Adrenal gland (tissue), 12 donors: Measurements from ENCODE around the gene SLC18A2. TPM values are rescaled to one million over a fixed set of nuclear protein-coding genes. Genes with fewer than 3 reads are reported as not detected.

Experiments used
- DNase-seq, 7 donors: peaks; one replicate each; pipeline ENCODE4 v3.0.0-alpha.2; 2019 to 2020
- H3K27ac ChIP-seq, 5 donors: fragments of 200-600 bp; sonication (generic) in 4 of 5; 1 replicate in 3 of 5; 2 replicates in 2 of 5; pipeline versions ENCODE4 v1.5.1 to v1.8.0; 2016 to 2020; ENCODE audit warnings: mild to moderate bottlenecking in 1 of 5
- H3K27me3 ChIP-seq: fragments of 200-600 bp; 2 replicates; pipeline ENCODE4 v1.8.0; 2021
- H3K36me3 ChIP-seq, 2 donors: fragments of 200-600 bp; replicated peaks in 1 of 2; 1 replicate in 1 of 2; 2 replicates in 1 of 2; pipeline versions ENCODE4 v1.5.1 to v1.8.0; 2018 to 2022
- H3K4me1 ChIP-seq, 2 donors: fragments of 200-600 bp; replicated peaks in 1 of 2; 1 replicate in 1 of 2; 2 replicates in 1 of 2; pipeline versions ENCODE4 v1.5.1 to v1.8.0; 2018 to 2021
- H3K4me3 ChIP-seq, 4 donors: fragments of 200-600 bp; sonication (generic) in 3 of 4; one replicate each; pipeline ENCODE4 v1.5.1; 2016 to 2018
- H3K9me3 ChIP-seq, 3 donors: fragments of 200-600 bp; sonication (generic) in 1 of 3; replicated peaks in 1 of 3; 1 replicate in 2 of 3; 2 replicates in 1 of 3; pipeline versions ENCODE4 v1.5.1 to v1.8.0; 2016 to 2021
- POLR2A ChIP-seq, 2 donors: fragments of 450-650 bp; IDR thresholded peaks; one replicate each; pipeline ENCODE4 v1.6.1; 2017; ENCODE audit warnings: antibody characterized with exemption in 2 of 2, mild to moderate bottlenecking in 2 of 2, moderate library complexity in 1 of 2
- WGBS, 4 donors: extraction: QIAGEN DNeasy Blood & Tissue Kit in 2 of 4; methylation state at CpG; one replicate each; pipeline versions ENCODE4 v1.1.5 to v1.1.7; 2013 to 2017; 5-methylcytosine and 5-hydroxymethylcytosine counted together
- intact Hi-C, 2 donors: fragments of 100-400 bp; cut with DNase I; formaldehyde crosslinking; loops; one replicate each; pipeline versions ENCODE4 v1.14.1 to v1.15.0; 2022 to 2023
- polyA plus RNA-seq, 3 donors: library from polyadenylated mRNA; stranded (reverse); fragments of 200-250 nt in 2 of 3; fragments of 350-450 nt in 1 of 3; fragmentation: Illumina TruSeq in 1 of 3; extraction: RNeasy Lipid Tissue Mini Kit (QIAGEN cat#74804) in 1 of 3; gene quantifications; one replicate each; pipeline ENCODE4 v1.2.3, GENCODE V29; 2013 to 2014
- total RNA-seq, 9 donors: library from RNA; depleted of rRNA in 4 of 9; stranded (reverse); fragments of >200 nt in 4 of 9; fragments of 120-200 nt in 1 of 9; fragmentation: NEBNext Ultra II Directional in 1 of 9; extraction: Animal tissue kit (Norgen Biotek cat#: 25700) in 1 of 9; gene quantifications; one replicate each; pipeline versions ENCODE4 v1.1.0 to v1.2.4, GENCODE V29; 2013 to 2023
- TF ChIP-seq, protein P1 (sequence below), 6 experiments: fragments of 450-650 bp in 4 of 6; fragments of 200-600 bp in 2 of 6; sonication (generic) in 1 of 6; IDR thresholded peaks; 1 replicate in 5 of 6; 2 replicates in 1 of 6; pipeline versions ENCODE4 v1.5.1 to v1.8.0; 2016 to 2021; ENCODE audit warnings: antibody characterized with exemption in 6 of 6, mild to moderate bottlenecking in 2 of 6, moderate library complexity in 1 of 6
- donor health status: healthy with polysubstance abuse.
- donor health status: Bipolar disorder and iron deficiency.
- donor health status: DM: yes; HTN: yes; CAD: no.
- donor health status: DM: no; HTN: no; CAD: no.
- donor health status: DM: no; HTN: no; CAD: no.
- donor health status: DM: yes; HTN: yes; CAD: no.

The SLC18A2 gene
- total and polyA plus RNA-seq, 12 donors, result 0.04 to 16.6 (median 4.2) TPM; not detected in 2

GRCh38 chr10:117237401-117237991, 3.4 kb upstream of the SLC18A2 start:
- WGBS, 4 donors, result 71 to 80% (median 76%) methylated on average over 5 of the region's 5 CpGs
- intact Hi-C loops, result no loop called here
- no peak for DNase-seq
- Histone ChIP-seq H3K9me3 (no peaks in the 10 kb centered on the region), H3K36me3 (no peaks in the 10 kb centered on the region), H3K4me3 (no peak overlapping the region), H3K27me3 (peaks cover 23% of the 10 kb centered on the region), H3K4me1 (peaks cover 4 to 5% of the 10 kb centered on the region in 2 donors), H3K27ac (no peak overlapping the region)
- no peak for TF ChIP-seq POLR2A (IDR thresholded peaks at IDR 0.05)
- TF ChIP-seq, protein P1, sequence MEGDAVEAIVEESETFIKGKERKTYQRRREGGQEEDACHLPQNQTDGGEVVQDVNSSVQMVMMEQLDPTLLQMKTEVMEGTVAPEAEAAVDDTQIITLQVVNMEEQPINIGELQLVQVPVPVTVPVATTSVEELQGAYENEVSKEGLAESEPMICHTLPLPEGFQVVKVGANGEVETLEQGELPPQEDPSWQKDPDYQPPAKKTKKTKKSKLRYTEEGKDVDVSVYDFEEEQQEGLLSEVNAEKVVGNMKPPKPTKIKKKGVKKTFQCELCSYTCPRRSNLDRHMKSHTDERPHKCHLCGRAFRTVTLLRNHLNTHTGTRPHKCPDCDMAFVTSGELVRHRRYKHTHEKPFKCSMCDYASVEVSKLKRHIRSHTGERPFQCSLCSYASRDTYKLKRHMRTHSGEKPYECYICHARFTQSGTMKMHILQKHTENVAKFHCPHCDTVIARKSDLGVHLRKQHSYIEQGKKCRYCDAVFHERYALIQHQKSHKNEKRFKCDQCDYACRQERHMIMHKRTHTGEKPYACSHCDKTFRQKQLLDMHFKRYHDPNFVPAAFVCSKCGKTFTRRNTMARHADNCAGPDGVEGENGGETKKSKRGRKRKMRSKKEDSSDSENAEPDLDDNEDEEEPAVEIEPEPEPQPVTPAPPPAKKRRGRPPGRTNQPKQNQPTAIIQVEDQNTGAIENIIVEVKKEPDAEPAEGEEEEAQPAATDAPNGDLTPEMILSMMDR (IDR thresholded peaks at IDR 0.05), result no peak

- DNase-seq, result no peak
- intact Hi-C loops, result no loop called here
- H3K27me3 ChIP-seq, result peaks cover 26% of the 10 kb centered on the region
- no peak for TF ChIP-seq POLR2A (IDR thresholded peaks at IDR 0.05)
- peaks cover 4 to 5% of the 10 kb centered on the region in 2 donors for H3K4me1 ChIP-seq
- 81 to 93% (median 87%) methylated on average over 6 to 8 of the region's 8 CpGs for WGBS, 4 donors
- no peaks in the 10 kb centered on the region for H3K9me3 ChIP-seq
- H3K4me3 ChIP-seq, result no peak overlapping the region
- H3K36me3 ChIP-seq, result no peaks in the 10 kb centered on the region
- no peak overlapping the region for H3K27ac ChIP-seq
Measured at GRCh38 chr10:117239051-117239450, 1.9 kb upstream of the SLC18A2 start.

GRCh38 chr10:117239721-117240620, 943 bp upstream of the SLC18A2 start:
- no peaks in the 10 kb centered on the region for H3K9me3 ChIP-seq
- TF ChIP-seq POLR2A (IDR thresholded peaks at IDR 0.05), result no peak
- TF ChIP-seq, protein P1 (IDR thresholded peaks at IDR 0.05), result no peak
- peak overlapping the region in 1 of 5 donors; percentile 47 for H3K27ac ChIP-seq
- no peaks in the 10 kb centered on the region for H3K36me3 ChIP-seq
- H3K4me1 ChIP-seq, result peaks cover 4 to 5% of the 10 kb centered on the region in 2 donors
- intact Hi-C loops, result no loop called here
- no peak overlapping the region for H3K4me3 ChIP-seq
- H3K27me3 ChIP-seq, result peaks cover 26% of the 10 kb centered on the region
- 45 to 77% (median 59%) methylated on average over 6 to 15 of the region's 15 CpGs for WGBS, 4 donors
- DNase-seq, result no peak

DNA sequence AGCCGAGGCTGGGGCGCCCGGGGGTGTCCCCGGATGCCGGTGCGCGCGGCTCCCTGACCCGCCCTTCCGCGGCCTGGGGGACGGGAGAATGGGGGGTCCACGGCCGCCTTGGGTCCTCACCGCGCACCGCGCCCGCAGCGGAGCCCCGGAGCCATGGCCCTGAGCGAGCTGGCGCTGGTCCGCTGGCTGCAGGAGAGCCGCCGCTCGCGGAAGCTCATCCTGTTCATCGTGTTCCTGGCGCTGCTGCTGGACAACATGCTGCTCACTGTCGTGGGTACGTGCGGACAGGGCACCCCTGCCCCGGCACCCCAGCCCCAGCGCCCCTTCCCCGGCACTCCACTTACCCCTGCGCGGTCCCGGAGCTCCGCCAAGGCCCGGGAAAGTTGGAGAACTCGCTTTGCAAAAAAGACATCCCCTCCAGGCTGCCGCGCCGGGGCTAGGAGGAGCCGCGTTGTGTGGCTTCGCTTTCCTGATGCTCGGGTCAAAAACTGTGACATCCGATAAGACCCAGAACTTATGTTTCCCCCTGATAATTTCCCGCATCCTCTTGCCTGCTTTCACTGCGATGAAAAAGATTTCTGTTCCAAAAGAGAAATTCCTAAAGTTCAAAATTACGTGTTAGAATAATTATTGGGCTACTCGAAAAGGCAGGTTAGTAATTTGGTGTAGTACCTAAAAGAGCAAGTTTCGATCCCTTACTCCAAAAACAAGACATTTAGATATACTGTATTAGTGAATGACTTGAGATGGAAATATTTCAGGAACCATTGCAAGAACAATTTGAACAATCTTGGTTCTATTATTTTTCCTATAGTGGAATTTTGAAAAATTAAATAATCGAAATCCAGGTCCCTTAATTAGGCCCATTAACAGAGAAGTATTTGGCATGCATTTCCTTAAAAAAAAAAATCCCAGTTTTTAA, 888 bp downstream of the SLC18A2 start:
- intact Hi-C loops, result no loop called here

More for the DNA sequence above, 888 bp downstream of the SLC18A2 start:
- H3K27me3 ChIP-seq, result peaks cover 31% of the 10 kb centered on the region
- peaks cover 4 to 5% of the 10 kb centered on the region in 2 donors for H3K4me1 ChIP-seq
- no peak for TF ChIP-seq POLR2A (IDR thresholded peaks at IDR 0.05)
- TF ChIP-seq, protein P1 (IDR thresholded peaks at IDR 0.05), result no peak
- peak overlapping the region in 1 of 5 donors; percentile 67 for H3K27ac ChIP-seq
- no peaks in the 10 kb centered on the region for H3K36me3 ChIP-seq
- no peaks in the 10 kb centered on the region for H3K9me3 ChIP-seq
- peak in 2 of 7 donors; percentile 16 to 59 for DNase-seq
- 6 to 18% (median 10%) methylated on average over 23 to 56 of the region's 56 CpGs for WGBS, 4 donors
- no peak overlapping the region for H3K4me3 ChIP-seq
